ENCODE data around the gene ACOX3.

DNA sequence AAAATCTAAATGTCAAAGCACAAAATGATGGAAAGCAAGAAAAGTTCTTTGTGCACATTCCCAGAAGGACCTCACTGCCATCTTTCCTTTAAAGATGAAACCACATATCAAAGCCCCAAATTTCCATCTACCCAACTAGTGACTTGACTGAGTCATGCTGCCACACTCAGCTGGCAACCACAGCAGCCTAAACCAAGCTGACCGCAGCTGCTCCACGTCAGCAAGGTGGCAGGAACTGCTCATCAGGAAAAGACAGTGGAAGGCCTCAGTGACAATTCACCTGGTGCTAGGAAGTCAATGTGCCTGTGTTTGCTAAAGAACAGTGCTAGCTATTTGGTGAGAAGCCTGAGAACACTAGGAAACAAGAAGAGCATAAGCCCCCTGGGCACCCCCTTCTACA lies 26.1 kb downstream of the ACOX3 start:
- TF ChIP-seq POLR2A (IDR thresholded peaks at IDR 0.05), result no peak
- TF ChIP-seq, protein P1, sequence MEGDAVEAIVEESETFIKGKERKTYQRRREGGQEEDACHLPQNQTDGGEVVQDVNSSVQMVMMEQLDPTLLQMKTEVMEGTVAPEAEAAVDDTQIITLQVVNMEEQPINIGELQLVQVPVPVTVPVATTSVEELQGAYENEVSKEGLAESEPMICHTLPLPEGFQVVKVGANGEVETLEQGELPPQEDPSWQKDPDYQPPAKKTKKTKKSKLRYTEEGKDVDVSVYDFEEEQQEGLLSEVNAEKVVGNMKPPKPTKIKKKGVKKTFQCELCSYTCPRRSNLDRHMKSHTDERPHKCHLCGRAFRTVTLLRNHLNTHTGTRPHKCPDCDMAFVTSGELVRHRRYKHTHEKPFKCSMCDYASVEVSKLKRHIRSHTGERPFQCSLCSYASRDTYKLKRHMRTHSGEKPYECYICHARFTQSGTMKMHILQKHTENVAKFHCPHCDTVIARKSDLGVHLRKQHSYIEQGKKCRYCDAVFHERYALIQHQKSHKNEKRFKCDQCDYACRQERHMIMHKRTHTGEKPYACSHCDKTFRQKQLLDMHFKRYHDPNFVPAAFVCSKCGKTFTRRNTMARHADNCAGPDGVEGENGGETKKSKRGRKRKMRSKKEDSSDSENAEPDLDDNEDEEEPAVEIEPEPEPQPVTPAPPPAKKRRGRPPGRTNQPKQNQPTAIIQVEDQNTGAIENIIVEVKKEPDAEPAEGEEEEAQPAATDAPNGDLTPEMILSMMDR (IDR thresholded peaks at IDR 0.05), result no peak
